NCI-H2227 treated with DMSO at 0.1 percent for 48 hours (cell line): ENCODE measurements around the gene VPS37C.
"Not testable (repeated sequence)": the region's sequence is repeated elsewhere in the genome, so short reads cannot be mapped to it uniquely, and the experiment has no call there.

Experiments
- DNase-seq: peaks from one replicate; lab custom pipeline; 2025; lab: John Stamatoyannopoulos, UW

VPS37C gene

GRCh38 chr11:61094167-61094566 lies 67.1 kb downstream of the VPS37C start:
- DNase-seq = not testable (repeated sequence)

GRCh38 chr11:61092908-61093763 lies 68.1 kb downstream of the VPS37C start:
- DNase-seq = no peak

GRCh38 chr11:61092280-61092766 lies 68.9 kb downstream of the VPS37C start:
- DNase-seq = no peak

- DNase-seq = no peak
Measured at GRCh38 chr11:61091373-61092279, 69.6 kb downstream of the VPS37C start.

GRCh38 chr11:61090982-61091372 lies 70.2 kb downstream of the VPS37C start:
- no peak for DNase-seq

GRCh38 chr11:61090521-61090920 lies 70.7 kb downstream of the VPS37C start:
- no peak for DNase-seq

GRCh38 chr11:61089806-61090491 lies 71.3 kb downstream of the VPS37C start:
- DNase-seq = no peak

GRCh38 chr11:61087426-61088119 lies 73.7 kb downstream of the VPS37C start:
- no peak for DNase-seq

- DNase-seq = no peak
Measured at GRCh38 chr11:61083601-61084147, 77.6 kb downstream of the VPS37C start.

- DNase-seq = no peak
Measured at GRCh38 chr11:61082931-61083531, 78.2 kb downstream of the VPS37C start.

GRCh38 chr11:61082062-61082870 lies 79.0 kb downstream of the VPS37C start:
- no peak for DNase-seq

GRCh38 chr11:61080986-61081590 lies 80.1 kb downstream of the VPS37C start:
- DNase-seq = no peak

- DNase-seq = no peak
Measured at GRCh38 chr11:61080526-61080925, 80.7 kb downstream of the VPS37C start.
